Neutrophil (primary cell): Measurements from ENCODE around the gene TSPAN14.

Experiments
- H3K27ac ChIP-seq: fragments of 200-600 bp; sonication (generic); 2 replicates; pipeline ENCODE4 v1.5.1; 2016; ENCODE audit warnings: mild to moderate bottlenecking, moderate library complexity
- H3K27me3 ChIP-seq: fragments of 200-600 bp; sonication (generic); 2 replicates; pipeline ENCODE4 v1.6.0; 2016; ENCODE audit warnings: mild to moderate bottlenecking
- H3K36me3 ChIP-seq: fragments of 200-600 bp; sonication (generic); 2 replicates; pipeline ENCODE4 v1.5.1; 2017
- H3K4me1 ChIP-seq, 2 experiments: fragments of 200-600 bp in 1 of 2; sonication (generic) in 1 of 2; 1 replicate in 1 of 2; 2 replicates in 1 of 2; pipeline versions ENCODE4 v1.5.1 to v1.6.1; 2013 to 2016; ENCODE audit warnings: low read depth in 1 of 2, low read length in 1 of 2, mild to moderate bottlenecking in 1 of 2, moderate library complexity in 1 of 2; ENCODE audit not compliant: control insufficient read depth in 1 of 2, insufficient read depth in 1 of 2
- H3K4me3 ChIP-seq, 2 experiments: fragments of 200-600 bp in 1 of 2; sonication (generic) in 1 of 2; 1 replicate in 1 of 2; 2 replicates in 1 of 2; pipeline ENCODE4 v1.5.1; 2013 to 2016; ENCODE audit warnings: low read depth in 1 of 2, low read length in 1 of 2, mild to moderate bottlenecking in 1 of 2, moderate library complexity in 1 of 2
- H3K9me3 ChIP-seq: fragments of 200-600 bp; sonication (generic); 2 replicates; pipeline ENCODE4 v1.5.1; 2016
- TF ChIP-seq, protein P1 (sequence below): fragments of 200-600 bp; sonication (generic); IDR thresholded peaks from 2 replicates; pipeline ENCODE4 v1.5.1; 2016; ENCODE audit warnings: antibody characterized with exemption

TSPAN14 gene

DNA sequence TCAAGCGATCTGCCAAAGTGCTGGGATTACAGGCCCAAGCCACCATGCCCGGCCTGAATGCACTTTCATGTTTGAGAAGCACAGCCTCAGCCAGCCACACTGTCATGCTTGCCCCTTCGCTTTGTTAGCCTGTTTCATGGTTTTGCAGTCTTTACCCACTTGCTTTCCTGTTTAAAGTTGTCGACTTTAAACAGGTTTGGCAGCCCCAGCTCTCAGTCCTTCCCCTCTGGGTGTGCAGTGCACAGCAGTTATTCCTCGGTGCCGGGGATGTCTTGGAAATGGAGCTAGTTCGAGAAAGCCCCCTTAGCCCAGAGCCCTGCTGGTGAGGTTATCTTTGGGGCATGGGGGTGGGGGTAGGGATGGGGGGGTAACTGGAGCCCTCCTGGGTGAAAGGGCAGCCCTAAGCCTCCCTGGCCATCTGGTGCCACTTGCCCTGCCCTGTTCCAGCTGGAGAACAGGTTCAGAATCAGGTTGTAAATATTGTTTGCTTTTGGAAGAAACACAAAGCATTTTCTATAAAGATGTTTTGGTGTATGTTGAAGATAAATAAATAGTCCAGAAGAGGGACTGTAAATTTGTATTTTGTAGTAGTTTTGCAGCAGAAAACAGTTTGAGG, 14.8 kb downstream of the TSPAN14 start:
- Histone ChIP-seq H3K36me3 (peaks cover 37% of the 10 kb centered on the region), H3K4me3 (no peak overlapping the region), H3K4me1 (peaks cover 62 to 69% of the 10 kb centered on the region in 2 experiments), H3K27ac (peak overlapping the region; percentile 82), H3K27me3 (no peaks in the 10 kb centered on the region), H3K9me3 (no peaks in the 10 kb centered on the region)
- TF ChIP-seq, protein P1, sequence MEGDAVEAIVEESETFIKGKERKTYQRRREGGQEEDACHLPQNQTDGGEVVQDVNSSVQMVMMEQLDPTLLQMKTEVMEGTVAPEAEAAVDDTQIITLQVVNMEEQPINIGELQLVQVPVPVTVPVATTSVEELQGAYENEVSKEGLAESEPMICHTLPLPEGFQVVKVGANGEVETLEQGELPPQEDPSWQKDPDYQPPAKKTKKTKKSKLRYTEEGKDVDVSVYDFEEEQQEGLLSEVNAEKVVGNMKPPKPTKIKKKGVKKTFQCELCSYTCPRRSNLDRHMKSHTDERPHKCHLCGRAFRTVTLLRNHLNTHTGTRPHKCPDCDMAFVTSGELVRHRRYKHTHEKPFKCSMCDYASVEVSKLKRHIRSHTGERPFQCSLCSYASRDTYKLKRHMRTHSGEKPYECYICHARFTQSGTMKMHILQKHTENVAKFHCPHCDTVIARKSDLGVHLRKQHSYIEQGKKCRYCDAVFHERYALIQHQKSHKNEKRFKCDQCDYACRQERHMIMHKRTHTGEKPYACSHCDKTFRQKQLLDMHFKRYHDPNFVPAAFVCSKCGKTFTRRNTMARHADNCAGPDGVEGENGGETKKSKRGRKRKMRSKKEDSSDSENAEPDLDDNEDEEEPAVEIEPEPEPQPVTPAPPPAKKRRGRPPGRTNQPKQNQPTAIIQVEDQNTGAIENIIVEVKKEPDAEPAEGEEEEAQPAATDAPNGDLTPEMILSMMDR = no peak

DNA sequence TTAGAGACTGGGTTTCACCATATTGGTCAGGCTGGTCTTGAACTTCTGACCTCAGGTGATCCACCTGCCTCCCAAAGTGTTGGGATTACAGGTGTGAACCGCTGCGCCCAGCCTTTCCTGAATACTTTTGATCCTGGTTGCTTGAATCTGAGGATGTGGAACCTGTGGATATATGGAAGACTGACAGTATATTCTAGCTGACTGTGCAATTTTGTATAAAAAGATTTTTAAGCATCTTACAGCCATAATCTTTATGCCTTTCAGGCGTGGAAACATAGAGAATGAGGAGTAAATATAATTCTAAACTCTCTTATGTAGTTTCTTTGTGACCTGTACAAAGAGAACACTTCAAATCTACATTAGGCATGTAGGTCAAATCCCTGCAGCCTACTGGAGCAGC, 16.2 kb downstream of the TSPAN14 start:
- peaks cover 49 to 67% of the 10 kb centered on the region in 2 experiments for H3K4me1 ChIP-seq
- TF ChIP-seq, protein P1 = no peak
- no peaks in the 10 kb centered on the region for H3K9me3 ChIP-seq
- H3K36me3 ChIP-seq = peaks cover 37% of the 10 kb centered on the region
- no peaks in the 10 kb centered on the region for H3K27me3 ChIP-seq
- H3K27ac ChIP-seq = peak overlapping the region; percentile 38
- no peak overlapping the region for H3K4me3 ChIP-seq

DNA sequence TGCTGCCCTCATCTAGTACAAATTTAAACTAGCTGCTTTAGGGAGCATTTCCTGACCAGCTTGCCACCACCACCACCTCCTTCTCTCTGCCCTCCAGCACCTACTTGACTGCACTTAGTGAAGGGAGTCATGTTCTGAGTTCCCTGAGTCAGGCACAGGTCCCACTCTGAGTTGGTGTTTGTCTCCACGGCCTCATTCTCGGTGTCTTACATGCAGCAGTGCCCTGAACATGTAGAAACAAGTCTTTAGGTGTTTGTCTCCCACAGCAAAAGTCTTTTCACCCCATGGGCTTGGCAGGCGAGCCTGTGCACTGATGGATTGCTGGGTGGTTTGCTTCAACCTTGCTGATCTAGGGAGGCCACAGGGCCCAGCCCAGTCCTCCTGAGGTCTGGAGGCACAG, 16.9 kb downstream of the TSPAN14 start:
- H3K4me3 ChIP-seq = no peak overlapping the region

GRCh38 chr10:80471715-80472233, 17.7 kb downstream of the TSPAN14 start:
- H3K4me3 ChIP-seq = no peak overlapping the region
- H3K36me3 ChIP-seq = peaks cover 37% of the 10 kb centered on the region
- H3K27me3 ChIP-seq = no peaks in the 10 kb centered on the region
- H3K9me3 ChIP-seq = no peaks in the 10 kb centered on the region
- TF ChIP-seq, protein P1 = no peak
- peaks cover 35 to 54% of the 10 kb centered on the region in 2 experiments for H3K4me1 ChIP-seq
- H3K27ac ChIP-seq = peak overlapping the region; percentile 38

More for the DNA sequence above, 16.9 kb downstream of the TSPAN14 start:
- no peaks in the 10 kb centered on the region for H3K27me3 ChIP-seq
- no peaks in the 10 kb centered on the region for H3K9me3 ChIP-seq
- H3K27ac ChIP-seq = peak overlapping the region; percentile 38
- H3K36me3 ChIP-seq = peaks cover 37% of the 10 kb centered on the region
- peaks cover 42 to 60% of the 10 kb centered on the region in 2 experiments for H3K4me1 ChIP-seq
- TF ChIP-seq, protein P1 = no peak

DNA sequence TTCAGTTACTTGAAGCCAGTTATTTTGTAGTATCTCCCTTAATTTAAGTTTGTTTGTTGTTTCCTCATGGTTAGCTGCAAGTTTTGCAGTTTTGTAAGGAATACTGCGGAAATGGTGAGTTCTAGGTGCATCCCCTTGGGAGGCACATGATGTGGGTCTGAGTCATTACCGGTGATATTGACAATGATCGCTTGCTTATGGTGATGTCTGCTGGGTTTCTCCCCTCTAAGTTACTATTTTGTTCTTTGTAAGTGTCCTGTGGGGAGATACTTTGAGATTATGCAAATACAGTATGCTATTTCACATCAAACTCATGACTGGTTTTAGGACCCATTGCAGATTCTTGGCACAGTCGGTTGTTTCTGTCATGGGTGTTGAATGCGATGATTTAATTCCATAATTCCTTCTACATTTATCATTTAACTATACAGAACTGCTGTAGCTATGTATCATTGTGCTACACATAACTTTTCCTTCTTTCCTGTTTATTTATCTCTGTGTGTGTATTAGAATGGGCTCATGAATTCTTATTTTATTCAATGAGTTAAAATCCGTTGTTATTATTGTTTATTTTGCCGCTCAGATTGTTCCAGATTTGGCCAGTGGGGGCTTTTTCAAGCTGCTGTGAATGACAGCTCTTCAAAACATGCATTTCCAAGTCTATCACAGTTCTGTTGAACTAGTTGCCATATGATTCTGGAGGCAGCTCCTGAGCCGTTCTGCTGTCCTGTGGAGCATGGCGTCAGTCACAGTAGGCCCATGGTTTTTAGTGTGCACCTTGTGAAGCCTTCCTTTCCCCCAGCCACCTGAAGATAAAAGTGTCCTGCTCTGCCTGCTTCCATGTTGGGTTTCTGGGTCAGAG, 18.4 kb downstream of the TSPAN14 start:
- peak overlapping the region; percentile 38 for H3K27ac ChIP-seq
- TF ChIP-seq, protein P1 = no peak
- peaks cover 37% of the 10 kb centered on the region for H3K36me3 ChIP-seq
- peaks cover 31 to 51% of the 10 kb centered on the region in 2 experiments for H3K4me1 ChIP-seq
- no peaks in the 10 kb centered on the region for H3K27me3 ChIP-seq
- H3K9me3 ChIP-seq = no peaks in the 10 kb centered on the region
- H3K4me3 ChIP-seq = no peak overlapping the region
